Right atrium auricular region (tissue), 2 donors: ENCODE data around the gene TMPRSS7. TPM values are rescaled to one million over a fixed set of nuclear protein-coding genes. Genes with fewer than 3 reads are reported as not detected.

Experiments used
- DNase-seq: peaks from one replicate; pipeline ENCODE4 v3.0.0-alpha.2; 2019; ENCODE audit warnings: low spot score
- H3K27ac ChIP-seq, 2 donors: fragments of 200-600 bp; sonication (generic); 1 replicate in 1 of 2; 2 replicates in 1 of 2; pipeline ENCODE4 v1.5.1; 2016 to 2019
- H3K27me3 ChIP-seq, 2 donors: fragments of 200-600 bp; sonication (generic); one replicate each; pipeline versions ENCODE4 v1.5.1 to v1.6.0; 2017 to 2019
- H3K36me3 ChIP-seq: fragments of 200-600 bp; sonication (generic); one replicate; pipeline ENCODE4 v1.5.1; 2016
- H3K4me1 ChIP-seq, 2 donors: fragments of 200-600 bp; sonication (generic); one replicate each; pipeline versions ENCODE4 v1.5.1 to v1.6.0; 2017 to 2019
- H3K4me3 ChIP-seq, 2 donors: fragments of 200-600 bp; sonication (generic); 1 replicate in 1 of 2; 2 replicates in 1 of 2; pipeline ENCODE4 v1.5.1; 2017 to 2019; ENCODE audit warnings: mild to moderate bottlenecking in 1 of 2, moderate library complexity in 1 of 2
- H3K9me3 ChIP-seq, 2 donors: fragments of 200-600 bp; sonication (generic); one replicate each; pipeline ENCODE4 v1.5.1; 2019
- CTCF ChIP-seq, 2 donors: fragments of 200-600 bp; sonication (generic); IDR thresholded peaks; one replicate each; pipeline ENCODE4 v1.5.1; 2019; ENCODE audit warnings: antibody characterized with exemption in 2 of 2
- total RNA-seq, 2 donors: library from RNA; depleted of rRNA; stranded (reverse); fragments of >200 nt; gene quantifications; one replicate each; pipeline ENCODE4 v1.1.0, GENCODE V29; 2016

The TMPRSS7 gene
- total RNA-seq, 2 donors from 2014 or later: not detected

DNA sequence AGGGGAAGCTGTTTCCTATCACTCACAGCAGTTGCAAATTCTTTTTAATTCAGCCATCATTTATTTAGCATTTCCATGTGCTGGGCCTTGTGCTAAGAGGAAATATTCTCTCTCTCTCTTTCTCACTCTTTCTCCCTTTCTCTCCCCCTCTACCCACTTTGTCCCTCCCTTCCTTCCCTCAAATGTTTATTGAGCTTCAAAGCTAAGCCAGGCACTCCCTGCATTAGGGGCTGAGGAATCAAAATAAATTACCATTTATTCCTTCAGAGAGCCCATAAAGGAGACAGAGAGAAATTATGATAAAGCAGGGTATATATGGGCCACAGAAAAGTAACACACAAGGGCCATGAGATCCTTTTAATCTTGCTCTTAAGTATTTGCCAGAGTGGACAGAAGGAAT, 6.8 kb downstream of the TMPRSS7 start:
- Histone ChIP-seq H3K27ac (no peak overlapping the region), H3K36me3 (no peaks in the 10 kb centered on the region), H3K4me1 (no peaks in the 10 kb centered on the region), H3K27me3 (no peaks in the 10 kb centered on the region), H3K9me3 (no peaks in the 10 kb centered on the region), H3K4me3 (no peak overlapping the region)
- DNase-seq: no peak
- TF ChIP-seq CTCF (IDR thresholded peaks at IDR 0.05): no peak

GRCh38 chr3:112042842-112043280, 8.3 kb downstream of the TMPRSS7 start:
- no peak overlapping the region for H3K4me3 ChIP-seq
- no peaks in the 10 kb centered on the region for H3K36me3 ChIP-seq
- H3K9me3 ChIP-seq: no peaks in the 10 kb centered on the region
- DNase-seq: no peak
- H3K27me3 ChIP-seq: peaks cover 0 to 2% of the 10 kb centered on the region in 2 donors
- no peak for TF ChIP-seq CTCF (IDR thresholded peaks at IDR 0.05)
- H3K27ac ChIP-seq: no peak overlapping the region
- H3K4me1 ChIP-seq: no peaks in the 10 kb centered on the region

GRCh38 chr3:112043621-112044201, 9.2 kb downstream of the TMPRSS7 start:
- Histone ChIP-seq H3K36me3 (no peaks in the 10 kb centered on the region), H3K4me3 (no peak overlapping the region), H3K9me3 (no peaks in the 10 kb centered on the region), H3K4me1 (no peaks in the 10 kb centered on the region), H3K27ac (no peak overlapping the region), H3K27me3 (peaks cover 0 to 4% of the 10 kb centered on the region in 2 donors)
- TF ChIP-seq CTCF (IDR thresholded peaks at IDR 0.05): peak; percentile 89 to 93
- no peak for DNase-seq

GRCh38 chr3:112046599-112046998, 12.1 kb downstream of the TMPRSS7 start:
- no peaks in the 10 kb centered on the region for H3K36me3 ChIP-seq
- TF ChIP-seq CTCF (IDR thresholded peaks at IDR 0.05): no peak
- no peaks in the 10 kb centered on the region for H3K4me1 ChIP-seq
- no peak overlapping the region for H3K27ac ChIP-seq
- DNase-seq: no peak
- H3K4me3 ChIP-seq: no peak overlapping the region
- no peaks in the 10 kb centered on the region for H3K9me3 ChIP-seq
- H3K27me3 ChIP-seq: peaks cover 4 to 6% of the 10 kb centered on the region in 2 donors

GRCh38 chr3:112047264-112047663, 12.7 kb downstream of the TMPRSS7 start:
- Histone ChIP-seq H3K4me1 (no peaks in the 10 kb centered on the region), H3K4me3 (no peak overlapping the region), H3K9me3 (no peaks in the 10 kb centered on the region), H3K27ac (no peak overlapping the region), H3K36me3 (no peaks in the 10 kb centered on the region), H3K27me3 (peaks cover 4 to 6% of the 10 kb centered on the region in 2 donors)
- DNase-seq: no peak
- TF ChIP-seq CTCF (IDR thresholded peaks at IDR 0.05): no peak

GRCh38 chr3:112048911-112049310, 14.4 kb downstream of the TMPRSS7 start:
- no peak for DNase-seq
- Histone ChIP-seq H3K36me3 (no peaks in the 10 kb centered on the region), H3K9me3 (no peaks in the 10 kb centered on the region), H3K4me3 (no peak overlapping the region), H3K27me3 (peaks cover 4 to 6% of the 10 kb centered on the region in 2 donors), H3K4me1 (no peaks in the 10 kb centered on the region), H3K27ac (no peak overlapping the region)
- TF ChIP-seq CTCF (IDR thresholded peaks at IDR 0.05): no peak
